Colon (tissue), 2 donors: Measurements from ENCODE around the gene THAP2.
A peak's percentile ranks its signal among the peaks of the same experiment; 100 is the strongest.

Source experiments
- FAIRE-seq: peaks from 2 replicates; lab custom pipeline; 2012; peaks lifted over from hg19 to GRCh38; lab: Jason Lieb, UNC
- donor health status: control.
- donor health status: control.

Gene THAP2

DNA sequence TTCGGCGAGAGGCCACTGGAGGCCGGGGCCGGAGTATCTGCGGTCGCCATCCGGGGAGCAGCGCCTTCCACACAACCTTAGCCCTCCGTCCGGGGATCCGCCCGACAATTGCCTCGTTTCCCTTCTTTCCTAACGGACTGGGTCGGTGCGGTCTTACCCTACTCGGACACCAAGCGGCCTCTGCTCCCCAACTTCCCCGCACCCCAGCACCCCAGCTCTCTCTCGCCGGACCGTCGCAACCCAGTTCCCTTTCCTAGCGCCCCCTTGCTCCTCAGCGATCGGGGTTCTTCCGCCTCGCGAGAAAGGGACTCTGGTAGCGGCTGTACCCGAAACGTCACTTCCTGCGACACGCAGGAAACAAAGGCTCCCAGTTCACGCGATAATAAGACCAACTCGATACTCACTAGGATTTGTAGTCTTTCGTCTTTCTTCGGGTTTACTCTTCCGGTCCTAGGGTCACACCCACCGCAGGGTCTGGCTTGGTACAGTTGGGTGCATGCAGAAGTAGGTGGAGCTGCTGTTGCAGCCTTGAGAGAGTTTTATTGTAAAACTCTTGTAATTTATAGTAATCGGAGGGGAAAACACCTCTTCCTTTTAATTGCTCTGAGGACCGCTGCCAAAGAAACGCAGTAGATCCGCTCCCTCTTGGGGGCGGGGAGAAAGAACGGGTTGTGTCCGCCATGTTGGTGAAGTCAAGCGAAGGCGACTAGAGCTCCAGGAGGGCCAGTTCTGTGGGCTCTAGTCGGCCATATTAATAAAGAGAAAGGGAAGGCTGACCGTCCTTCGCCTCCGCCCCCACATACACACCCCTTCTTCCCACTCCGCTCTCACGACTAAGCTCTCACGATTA is at the start of gene THAP2, which contains the start of gene ZFC3H1:
Gene THAP2, plus strand, starts transcription at position 741 of the 850 bp plus-strand sequence. CDS start 209 bp downstream, outside the sequence.
Gene ZFC3H1, minus strand, starts transcription at position 288 of the 850 bp plus-strand sequence. Its CDS starts 238 bp downstream, at position 50.
- peak; percentile 71 for FAIRE-seq

DNA sequence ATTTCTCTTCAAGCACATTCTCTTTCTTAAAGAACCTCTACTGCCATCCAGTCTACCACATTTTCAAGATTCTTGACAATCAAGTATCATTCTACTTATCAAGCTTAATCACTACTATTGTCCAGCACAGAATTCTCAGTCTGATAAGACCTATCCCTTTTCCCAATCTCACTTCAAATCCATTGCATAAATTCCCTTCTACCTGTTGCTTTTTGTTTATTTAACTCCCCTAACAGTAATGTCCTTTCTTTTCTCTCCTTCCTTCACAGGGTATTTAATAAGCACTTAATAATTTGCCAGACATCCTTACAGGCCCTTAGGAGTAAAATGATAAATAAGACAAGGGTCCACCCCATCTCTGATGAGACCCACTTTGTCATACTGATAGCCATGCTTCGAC is 42.2 kb upstream of the THAP2 start:
- FAIRE-seq: no peak

DNA sequence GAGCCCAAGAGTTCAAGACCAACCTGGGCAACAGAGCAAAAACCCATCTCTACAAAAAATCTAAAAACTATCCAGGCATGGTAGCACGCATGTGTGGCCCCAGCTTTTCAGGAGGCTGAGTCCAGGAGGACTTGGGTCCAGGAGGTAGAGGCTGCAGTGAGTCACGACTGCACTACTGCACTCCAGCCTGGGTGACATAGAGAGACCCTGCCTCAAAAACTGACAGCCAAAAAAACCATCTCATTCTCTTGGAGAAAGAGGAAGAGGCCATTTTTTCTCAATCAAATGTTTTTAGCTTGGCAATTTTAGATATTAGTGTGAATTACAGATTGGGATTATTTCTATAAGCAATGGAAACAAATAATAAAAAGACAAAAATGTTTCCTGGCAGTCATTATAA is 38.6 kb upstream of the THAP2 start:
- no peak for FAIRE-seq

- no peak for FAIRE-seq
Measured at GRCh38 chr12:71626098-71626497, 38.0 kb upstream of the THAP2 start.

- no peak for FAIRE-seq
Measured at GRCh38 chr12:71626768-71627167, 37.3 kb upstream of the THAP2 start.

GRCh38 chr12:71627438-71628002 is 36.6 kb upstream of the THAP2 start:
- FAIRE-seq: no peak

DNA sequence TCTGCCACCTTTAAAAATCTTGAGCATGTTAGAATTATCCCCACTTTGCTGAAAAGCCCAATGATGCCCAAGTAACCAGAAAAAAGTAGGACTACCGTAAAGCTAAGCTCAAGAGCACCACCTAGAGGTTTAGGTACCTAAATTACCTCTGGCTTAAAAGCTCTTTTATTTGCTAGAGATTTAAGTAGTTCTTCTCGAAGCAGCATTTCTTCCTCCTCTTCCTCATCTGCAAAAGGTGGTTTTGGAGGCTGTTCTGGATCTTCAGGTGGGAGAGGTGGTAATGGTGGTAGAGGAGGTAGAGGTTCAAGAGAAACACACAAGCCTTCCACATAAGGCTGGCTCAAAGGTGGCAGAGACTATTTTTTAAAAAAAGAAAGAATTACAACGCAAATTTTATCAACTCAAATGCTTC is 27.4 kb upstream of the THAP2 start:
- FAIRE-seq: no peak

GRCh38 chr12:71638499-71638898 is 25.6 kb upstream of the THAP2 start:
- FAIRE-seq: no peak

- FAIRE-seq: no peak
Measured at GRCh38 chr12:71639341-71639760, 24.8 kb upstream of the THAP2 start.

DNA sequence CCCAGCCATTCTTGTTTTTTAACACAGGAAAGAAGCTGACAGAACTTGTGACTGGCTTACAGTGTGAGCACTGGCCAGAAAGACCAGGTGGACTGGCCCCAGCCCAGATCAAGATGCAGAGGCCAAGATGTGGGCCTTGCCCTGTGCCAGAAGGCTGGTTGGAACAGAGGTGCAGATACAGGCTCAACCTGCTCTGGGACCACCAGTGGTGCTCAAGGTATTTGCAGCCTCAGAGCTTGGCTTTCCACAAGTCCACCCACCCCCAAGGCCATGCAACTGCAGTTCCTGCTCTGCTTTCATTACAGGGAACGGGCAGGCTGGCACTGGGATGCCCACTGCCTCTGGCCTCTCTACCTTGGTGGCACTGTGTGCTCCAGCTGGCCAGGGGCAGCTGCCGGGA is 23.8 kb upstream of the THAP2 start:
- no peak for FAIRE-seq

DNA sequence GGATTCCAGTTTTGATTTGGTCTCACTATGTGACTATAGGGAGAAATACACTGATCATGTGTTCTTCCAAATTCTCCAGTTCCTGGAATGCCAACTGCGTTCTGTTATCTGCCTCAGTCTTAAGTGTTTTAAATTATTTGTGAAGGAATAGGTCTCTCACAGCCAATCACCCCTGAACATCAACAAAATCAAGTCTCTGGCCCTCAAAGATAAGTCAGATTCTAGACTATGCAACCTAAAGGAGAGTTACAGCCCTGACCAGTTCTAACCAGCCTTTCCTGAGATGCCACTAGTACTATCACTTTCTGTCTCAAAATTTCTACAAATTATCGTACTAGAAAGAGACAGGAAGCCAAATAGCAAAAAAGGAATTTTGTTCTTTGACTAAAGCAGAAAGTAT is 22.7 kb upstream of the THAP2 start:
- no peak for FAIRE-seq

DNA sequence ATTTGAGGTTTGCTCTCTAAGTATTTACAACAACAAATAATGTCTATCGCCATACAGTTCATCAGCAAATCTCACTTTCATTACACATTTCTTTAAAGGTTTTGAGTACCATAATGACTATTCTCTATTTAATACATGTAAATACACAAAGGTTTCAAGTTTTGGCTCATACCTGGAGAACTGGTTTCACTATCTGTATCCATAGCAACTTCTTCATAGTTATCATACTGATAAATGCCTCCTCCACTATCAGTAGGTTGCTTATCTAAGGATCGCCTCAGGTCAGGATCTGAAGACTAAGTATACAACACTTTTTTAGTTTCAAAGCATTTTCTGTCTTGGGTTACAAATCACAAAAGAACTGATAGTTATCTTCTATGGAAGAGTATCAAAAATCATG is 21.8 kb upstream of the THAP2 start:
- FAIRE-seq: no peak

DNA sequence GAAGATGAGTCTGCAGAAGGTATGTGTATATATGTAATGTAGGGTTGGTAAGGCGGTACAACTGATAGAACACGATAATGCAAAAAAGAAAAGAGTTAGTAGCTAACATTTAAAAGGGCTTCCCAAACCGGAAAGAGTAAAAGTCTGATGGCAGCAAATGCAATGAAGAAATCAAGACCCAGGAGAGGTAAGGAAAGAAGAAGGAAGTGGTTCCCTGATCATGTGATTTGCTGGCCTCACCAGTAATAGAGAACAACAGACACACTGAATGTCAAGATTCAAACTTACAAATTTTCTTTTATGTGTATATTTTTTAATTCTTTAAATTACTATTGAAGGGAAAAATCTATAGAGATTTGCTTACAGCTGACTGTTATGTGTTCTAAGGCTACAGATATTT is 18.8 kb upstream of the THAP2 start:
- FAIRE-seq: no peak

DNA sequence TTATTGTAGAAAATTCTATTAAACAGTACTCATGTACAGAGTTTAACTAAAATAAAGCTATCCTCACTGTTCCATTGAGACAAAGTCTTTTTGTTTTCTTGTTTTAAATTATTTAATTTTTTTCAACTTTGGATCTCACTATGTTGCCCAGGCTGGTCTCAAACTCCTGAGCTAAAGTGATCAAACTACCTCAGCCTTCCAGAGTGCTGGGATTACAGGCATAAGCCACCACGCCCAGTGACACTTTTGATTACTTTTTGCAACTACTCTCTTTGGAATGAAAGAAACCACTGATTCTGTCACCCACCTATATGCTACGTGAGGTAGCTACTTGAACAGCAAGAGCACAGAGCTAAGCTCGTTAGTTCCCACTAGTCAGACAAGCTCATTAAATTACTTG is 17.6 kb upstream of the THAP2 start:
- FAIRE-seq: no peak

DNA sequence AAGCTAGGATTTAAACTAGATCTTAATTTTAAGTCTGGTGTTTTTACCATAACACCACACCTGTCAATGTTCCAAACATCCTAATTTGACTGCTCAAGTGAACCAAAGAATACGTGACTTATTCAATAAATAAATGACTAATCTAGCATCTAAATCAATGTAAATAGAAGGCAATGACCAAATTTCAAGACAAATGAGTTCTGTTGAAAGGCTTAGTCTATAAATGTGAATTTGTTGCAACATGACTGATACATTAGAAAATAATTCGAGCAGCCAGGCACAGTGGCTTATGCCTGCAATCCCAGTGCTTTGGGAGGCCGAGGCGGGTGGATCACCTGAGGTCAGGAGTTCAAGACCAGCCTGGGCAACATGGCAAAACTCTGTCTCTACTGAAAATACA is 15.6 kb upstream of the THAP2 start:
- no peak for FAIRE-seq

DNA sequence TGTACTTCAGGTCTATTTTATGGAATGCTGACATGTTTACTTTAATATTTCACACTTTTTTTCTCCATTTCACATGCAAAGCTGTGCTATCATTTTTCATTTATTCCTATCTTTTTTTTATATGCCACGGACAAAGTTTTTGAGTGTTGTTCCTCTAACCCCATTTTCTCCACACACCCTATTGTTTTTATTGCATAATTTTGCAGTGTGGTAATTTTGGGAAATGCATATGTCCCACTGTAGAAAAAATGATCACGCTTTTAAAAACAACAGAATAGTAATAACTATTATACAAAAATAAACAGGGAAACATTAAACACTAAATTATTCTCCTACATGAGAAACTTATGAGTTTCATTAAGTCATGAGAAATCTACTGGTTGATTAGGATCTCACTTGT is 14.7 kb upstream of the THAP2 start:
- no peak for FAIRE-seq

- no peak for FAIRE-seq
Measured at GRCh38 chr12:71652656-71653055, 11.4 kb upstream of the THAP2 start.

- no peak for FAIRE-seq
Measured at GRCh38 chr12:71653137-71653536, 11.0 kb upstream of the THAP2 start.

DNA sequence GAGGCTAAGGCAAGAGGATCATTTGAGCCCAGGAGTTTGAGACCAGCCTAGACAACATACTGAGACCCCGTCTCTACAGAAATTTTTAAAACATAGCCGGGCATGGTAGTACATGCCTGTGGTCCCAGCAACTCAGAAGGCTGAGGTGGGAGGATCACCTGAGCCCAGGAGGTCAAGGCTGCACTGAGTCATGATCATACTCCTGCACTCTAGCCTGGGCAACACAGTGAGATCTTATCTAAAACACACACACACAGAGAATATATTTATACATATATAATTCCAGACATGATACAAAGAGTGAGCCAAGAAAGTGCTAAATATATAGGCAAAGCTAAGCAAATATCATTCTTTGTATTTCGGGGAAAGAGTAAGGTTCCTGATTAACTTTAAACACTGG is 9.9 kb upstream of the THAP2 start:
- no peak for FAIRE-seq

DNA sequence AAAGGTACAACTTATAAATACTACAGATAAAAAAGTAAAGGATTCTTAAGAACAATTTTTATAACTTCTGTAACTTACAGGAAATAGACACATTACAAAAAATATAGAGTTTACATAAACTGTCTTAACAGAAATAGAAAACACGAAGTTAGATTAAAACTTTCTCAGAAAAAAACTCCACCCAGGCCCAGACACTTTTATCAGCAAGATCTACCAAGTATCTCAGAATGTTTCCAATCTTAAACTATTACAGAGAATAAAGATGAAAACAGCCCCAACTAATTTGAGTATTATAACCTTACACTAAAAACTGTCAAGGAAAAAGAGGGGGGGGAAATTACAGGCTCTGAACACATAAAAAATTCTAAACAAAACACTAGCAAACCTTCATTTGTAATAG is 8.6 kb upstream of the THAP2 start:
- no peak for FAIRE-seq

- no peak for FAIRE-seq
Measured at GRCh38 chr12:71655907-71656306, 8.2 kb upstream of the THAP2 start.

DNA sequence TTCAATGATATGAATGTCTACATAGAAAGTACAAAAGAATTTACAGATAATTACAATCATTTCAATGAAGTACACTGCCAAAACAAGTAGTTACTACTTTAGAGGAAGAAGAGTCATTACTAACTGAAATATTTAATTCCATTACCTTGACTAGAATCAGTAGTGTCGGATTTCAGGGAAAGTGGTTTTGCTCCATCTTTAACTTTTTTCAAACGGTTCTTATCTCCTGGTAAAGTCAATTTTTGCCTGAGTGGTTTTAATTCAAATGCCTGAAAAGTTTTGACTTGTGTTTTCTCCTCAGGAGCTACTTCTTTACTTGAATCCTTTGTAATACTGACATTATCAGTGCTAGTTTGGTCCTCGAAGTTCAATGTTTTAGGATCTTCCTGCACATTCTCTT is 7.4 kb upstream of the THAP2 start:
- no peak for FAIRE-seq

GRCh38 chr12:71661977-71662530 is 2.0 kb upstream of the THAP2 start:
- no peak for FAIRE-seq
